Erythroblast (primary cell): ENCODE data around the gene CPXM1.

Experiments used
- GATA1 ChIP-seq: IDR thresholded peaks from 2 replicates; pipeline ENCODE4 v1.6.1; 2011; ENCODE audit warnings: low read depth, mild to moderate bottlenecking, control low read depth, low read length, moderate library complexity
- POLR2A ChIP-seq: IDR thresholded peaks from 2 replicates; pipeline ENCODE4 v1.6.1; 2011; ENCODE audit warnings: mild to moderate bottlenecking, low read length

GRCh38 chr20:2826655-2827054 is 26.2 kb upstream of the CPXM1 start:
- no peak for TF ChIP-seq POLR2A
- TF ChIP-seq GATA1, result no peak
